Kasumi-1 (cell line): ENCODE results near the gene ZBTB16.

Experiments
- DNase-seq, 2 experiments: peaks; one replicate each; lab custom pipeline; 2025; lab: John Stamatoyannopoulos, UW

The ZBTB16 gene

GRCh38 chr11:114211444-114212121 is 152.1 kb downstream of the ZBTB16 start:
- DNase-seq, result no peak

- DNase-seq, result no peak
These were observed 154.1 kb downstream of the ZBTB16 start for GRCh38 chr11:114213622-114214021.

- DNase-seq, result no peak
These were observed 155.9 kb downstream of the ZBTB16 start for GRCh38 chr11:114215428-114215827.

DNA sequence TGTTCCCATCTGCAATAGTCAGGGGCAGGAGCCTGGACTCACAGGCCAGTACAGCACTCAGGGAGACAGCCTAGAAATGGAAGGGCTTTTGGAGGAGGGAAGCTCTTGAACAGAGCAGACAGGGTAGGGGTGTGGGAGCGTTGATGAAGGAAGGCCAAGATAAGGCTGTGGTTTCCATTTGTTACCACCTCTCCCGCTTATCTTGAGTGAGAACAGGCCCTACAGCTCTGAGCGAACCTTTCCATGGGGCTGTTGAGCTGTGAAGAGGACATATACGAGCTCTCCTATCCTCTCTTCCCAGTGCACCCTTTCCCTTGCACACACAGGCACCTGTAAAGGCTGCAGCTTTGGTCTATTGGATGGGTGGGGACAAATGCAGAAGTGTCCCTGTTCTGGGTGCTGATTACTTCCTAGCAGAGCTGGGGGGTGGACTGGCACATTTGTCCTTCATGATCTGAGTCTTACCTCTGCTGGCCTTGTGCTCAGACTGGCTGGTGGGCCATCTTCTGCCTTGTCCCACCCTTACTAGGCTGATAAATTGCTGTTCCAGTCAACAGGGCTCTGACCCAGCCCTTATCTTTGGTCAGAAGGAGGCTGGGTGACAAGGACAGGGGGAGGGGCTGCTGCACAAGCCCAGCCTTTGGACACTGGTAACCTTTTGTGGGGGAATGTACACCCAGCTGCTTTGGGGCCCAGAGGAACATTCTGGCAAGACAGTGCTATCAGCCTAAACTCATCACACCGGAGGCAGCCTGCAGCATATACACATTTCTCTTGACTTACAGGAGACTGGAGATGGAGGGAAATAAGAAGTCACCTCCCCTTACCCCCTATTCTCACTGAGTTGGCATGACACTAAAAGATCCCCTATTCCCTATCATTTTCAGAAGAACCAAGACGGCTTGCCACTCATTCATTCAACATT is 156.6 kb downstream of the ZBTB16 start:
- DNase-seq, result peak in 1 of 2 experiments; percentile 31

DNA sequence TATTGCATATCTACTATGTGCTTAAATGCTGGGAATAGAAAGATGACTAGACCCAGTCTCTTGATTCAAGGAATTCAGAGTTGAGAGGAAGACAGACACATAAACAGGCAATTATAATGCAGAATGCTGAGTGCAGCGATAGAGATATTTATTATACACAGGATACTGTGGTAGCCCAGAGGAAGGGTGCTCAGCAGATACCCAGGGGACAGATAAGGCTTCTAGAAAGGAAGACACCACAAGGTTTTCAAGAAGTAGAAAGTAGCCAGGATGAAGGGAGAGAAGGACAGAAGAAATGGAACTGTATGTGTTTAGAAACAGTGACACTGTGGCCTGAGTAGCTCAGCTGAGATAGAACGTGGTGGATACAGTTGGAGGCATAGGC is 157.3 kb downstream of the ZBTB16 start:
- DNase-seq, result peak; percentile 11 to 28

GRCh38 chr11:114218508-114218907 is 159.0 kb downstream of the ZBTB16 start:
- no peak for DNase-seq

DNA sequence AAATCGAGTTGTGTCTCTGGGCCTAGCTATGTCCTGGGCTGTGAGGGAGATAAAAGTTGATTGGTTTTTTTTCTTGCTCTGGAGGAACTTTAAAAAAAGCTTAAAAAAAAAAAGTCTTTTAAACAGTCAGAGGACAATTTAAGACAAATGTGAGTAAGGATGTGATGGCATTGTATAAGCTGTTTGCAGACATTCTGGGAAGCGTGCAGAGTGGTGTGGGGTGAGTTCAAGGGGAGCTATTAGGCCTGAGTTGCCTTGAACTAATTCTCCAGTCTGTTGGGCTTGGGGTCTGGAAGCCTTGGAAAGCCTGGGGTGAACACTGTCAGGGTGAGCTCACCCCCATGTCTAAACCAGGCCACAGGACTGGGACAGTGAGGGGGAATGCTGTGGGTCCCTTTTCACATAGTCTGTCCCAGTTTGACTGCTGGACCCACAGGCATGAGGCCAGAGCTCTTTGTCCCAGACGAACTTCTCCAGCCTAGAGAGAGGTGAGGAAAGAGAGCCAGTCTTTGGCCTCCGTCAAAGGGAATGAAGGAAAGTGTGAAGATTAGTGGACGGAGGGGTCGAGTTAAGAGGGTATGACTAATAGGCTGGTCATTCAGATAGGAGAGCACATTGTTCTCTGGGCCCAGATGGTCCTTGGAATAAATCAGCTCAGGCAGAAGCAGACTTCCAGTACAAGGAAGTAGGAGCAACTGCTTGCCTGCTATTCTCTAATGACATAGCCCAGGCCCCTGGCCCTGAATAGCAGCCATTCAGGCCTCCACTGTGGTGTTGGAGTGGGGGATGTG is 160.2 kb downstream of the ZBTB16 start:
- no peak for DNase-seq

DNA sequence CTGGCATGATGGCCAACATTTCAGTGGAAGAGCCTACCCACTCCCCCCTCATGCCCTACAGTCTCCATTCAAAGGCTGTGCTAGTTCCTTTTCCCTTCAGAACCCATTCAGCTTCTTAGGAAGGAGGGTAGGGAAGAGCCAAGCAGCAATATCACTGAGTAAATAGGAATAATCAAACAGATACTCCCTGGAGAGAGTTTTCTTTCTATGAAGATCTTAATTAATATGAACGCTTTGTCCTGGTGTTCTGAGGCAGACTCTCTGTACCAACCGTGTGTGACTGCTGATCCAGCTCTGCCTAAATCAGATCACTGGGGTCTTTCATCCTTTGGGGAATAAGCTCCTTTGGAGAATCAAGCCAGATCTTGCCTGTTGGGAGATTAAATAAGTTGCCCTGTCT is 161.5 kb downstream of the ZBTB16 start:
- DNase-seq, result no peak

- DNase-seq, result no peak
These were observed 166.2 kb downstream of the ZBTB16 start for GRCh38 chr11:114225661-114226060.

- no peak for DNase-seq
These were observed 166.8 kb downstream of the ZBTB16 start for GRCh38 chr11:114226356-114226755.

- DNase-seq, result no peak
These were observed 169.2 kb downstream of the ZBTB16 start for GRCh38 chr11:114228435-114229411.

GRCh38 chr11:114230031-114230704 is 170.7 kb downstream of the ZBTB16 start:
- no peak for DNase-seq

DNA sequence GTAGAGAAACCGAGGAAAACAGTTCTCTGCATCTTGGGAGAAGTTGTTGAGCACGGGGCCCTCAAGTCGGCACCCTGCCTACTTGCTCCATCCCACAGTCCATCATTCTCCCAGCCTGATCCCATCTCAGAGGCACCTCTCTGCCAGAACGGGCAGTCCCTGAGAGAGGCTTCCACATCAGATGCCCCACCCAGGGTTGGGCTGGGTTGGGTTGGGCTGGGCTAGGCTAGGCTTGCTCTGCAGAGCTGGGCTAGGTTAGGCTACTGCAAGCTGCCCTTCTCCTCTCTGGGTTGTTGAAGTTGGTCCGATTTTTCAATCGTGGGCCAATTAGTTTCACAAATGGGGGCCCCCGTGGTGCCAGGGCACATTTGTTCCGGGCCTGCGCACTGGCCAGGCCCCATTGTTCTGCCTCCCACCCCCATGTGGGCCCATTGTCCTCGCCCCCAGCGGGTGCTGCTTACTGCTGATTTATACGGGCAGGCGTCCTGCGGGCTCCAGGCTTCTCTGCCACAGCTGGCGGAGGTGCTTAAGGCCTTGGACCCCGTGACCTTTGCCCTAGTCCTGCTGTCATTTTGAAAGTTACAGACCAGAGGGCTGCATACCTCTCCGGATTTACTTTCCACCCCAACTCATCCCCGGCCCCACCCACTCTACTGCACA is 173.0 kb downstream of the ZBTB16 start:
- no peak for DNase-seq

DNA sequence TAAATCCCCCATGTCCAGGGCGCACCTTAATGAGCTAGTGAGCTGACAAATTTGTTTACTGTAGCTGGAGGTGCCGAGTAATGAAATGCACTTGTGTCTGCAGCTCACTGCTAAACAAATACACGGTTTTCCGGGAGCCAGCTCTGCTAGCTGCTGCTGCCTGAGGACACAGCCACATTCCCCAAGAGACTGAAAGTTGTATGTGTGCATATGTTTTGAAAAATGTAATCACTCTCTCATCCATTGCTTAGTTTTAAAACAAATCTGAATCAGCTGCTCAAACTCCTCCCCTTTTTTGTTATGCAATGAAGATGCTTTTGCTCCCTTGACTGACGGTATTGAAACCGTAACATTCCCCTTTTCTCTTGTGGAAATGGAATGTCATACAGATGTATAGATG is 174.2 kb downstream of the ZBTB16 start:
- no peak for DNase-seq

GRCh38 chr11:114236829-114237228 is 177.3 kb downstream of the ZBTB16 start:
- DNase-seq, result no peak

GRCh38 chr11:114237321-114238280 is 178.1 kb downstream of the ZBTB16 start:
- no peak for DNase-seq

DNA sequence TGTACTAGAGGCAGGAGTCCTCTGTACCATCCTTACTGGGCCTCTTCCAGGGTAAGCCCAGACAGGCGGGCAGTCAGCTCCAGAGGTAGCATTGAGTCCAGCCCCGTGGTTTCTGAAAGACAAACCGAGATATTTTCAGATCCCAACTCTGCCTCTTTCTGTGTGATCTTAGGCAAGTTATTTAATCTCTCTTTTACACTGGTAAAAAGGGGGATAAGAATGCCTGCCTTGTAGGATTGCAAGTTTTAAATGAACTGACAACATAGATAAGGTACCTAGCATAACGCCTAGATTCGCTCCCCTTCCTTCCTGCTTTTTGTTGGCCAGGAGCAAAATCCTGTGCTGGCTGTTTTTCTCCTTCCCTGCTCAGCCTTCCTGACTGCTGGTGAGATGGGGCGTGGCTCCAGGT is 180.2 kb downstream of the ZBTB16 start:
- DNase-seq, result no peak

- DNase-seq, result no peak
These were observed 182.5 kb downstream of the ZBTB16 start for GRCh38 chr11:114242032-114242431.
